HG03439 (cell line): ENCODE results near the gene TSSC4.

Source experiments
- ATAC-seq: cut with Tn5 transposase; IDR thresholded peaks from one replicate; pipeline ENCODE4 v1.9.1; 2021; ENCODE audit warnings: mild to moderate bottlenecking, moderate library complexity; ENCODE audit not compliant: unreplicated experiment

The TSSC4 gene

DNA sequence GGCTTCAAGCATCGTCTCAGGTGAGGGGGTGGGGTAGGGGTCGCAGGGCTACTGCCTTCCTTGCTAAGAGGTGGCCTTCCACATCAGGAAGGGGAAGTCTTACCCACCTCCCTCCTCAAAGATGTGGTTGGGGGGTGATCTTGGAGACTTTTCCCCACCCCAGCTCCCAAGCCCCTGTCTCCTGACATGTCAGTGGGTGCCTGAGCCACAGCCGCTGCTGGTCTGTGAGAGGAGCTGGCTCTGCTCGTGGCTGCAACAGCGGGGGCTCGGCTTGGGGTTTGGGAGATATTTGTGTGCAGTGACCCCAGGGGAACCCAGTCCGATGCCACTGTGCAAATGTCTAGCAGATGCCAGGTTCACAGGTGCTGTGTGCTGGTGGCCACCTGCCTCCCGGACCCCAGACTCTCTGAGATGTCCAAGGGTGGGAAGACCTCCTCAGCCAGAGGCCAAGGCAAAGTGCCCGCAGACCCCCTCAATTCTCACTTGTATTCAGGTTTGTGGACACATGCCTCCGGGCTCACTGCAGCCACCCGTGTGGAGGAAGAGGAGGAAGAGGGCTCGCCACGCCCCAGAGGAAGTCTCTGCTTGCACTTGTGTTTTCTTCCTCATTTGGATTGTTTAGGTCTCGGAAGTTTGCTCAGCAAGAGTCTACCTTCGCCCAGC, 46.2 kb downstream of the TSSC4 start:
- no peak for ATAC-seq

DNA sequence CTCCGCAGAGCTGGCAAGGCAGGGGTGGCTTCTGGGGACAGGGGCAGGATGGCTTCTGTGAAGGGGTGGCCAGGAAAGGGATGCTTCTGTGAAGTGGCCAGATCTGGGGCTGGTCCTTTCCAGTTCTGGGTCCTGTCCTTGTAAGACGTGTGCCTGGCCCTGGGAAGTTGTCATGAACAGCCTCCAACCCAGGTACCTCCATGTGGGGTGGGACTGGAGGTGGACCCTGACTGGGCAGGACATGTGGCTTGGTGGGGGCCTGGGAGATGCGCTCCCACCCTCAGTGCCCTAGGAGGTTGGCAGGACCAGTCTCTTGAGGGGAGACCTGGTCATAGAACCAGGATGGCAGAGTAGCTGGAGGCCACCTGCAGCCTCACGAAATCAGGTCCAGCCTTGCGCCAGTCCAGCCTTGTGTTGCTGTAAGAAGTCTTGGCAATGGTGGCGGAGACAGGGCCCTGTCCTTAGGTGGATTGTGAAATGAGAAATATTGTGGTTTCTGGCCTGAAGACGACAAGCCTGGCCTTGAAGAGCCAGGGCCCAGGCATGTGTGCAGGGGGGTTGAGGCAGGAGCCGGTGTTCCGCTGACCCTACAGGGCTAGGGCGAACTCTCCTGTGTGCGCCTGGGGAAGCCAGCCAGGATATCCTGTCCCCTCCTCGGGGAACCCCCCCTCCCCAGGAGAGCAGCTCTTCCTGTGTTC, 46.9 kb downstream of the TSSC4 start:
- ATAC-seq: no peak

DNA sequence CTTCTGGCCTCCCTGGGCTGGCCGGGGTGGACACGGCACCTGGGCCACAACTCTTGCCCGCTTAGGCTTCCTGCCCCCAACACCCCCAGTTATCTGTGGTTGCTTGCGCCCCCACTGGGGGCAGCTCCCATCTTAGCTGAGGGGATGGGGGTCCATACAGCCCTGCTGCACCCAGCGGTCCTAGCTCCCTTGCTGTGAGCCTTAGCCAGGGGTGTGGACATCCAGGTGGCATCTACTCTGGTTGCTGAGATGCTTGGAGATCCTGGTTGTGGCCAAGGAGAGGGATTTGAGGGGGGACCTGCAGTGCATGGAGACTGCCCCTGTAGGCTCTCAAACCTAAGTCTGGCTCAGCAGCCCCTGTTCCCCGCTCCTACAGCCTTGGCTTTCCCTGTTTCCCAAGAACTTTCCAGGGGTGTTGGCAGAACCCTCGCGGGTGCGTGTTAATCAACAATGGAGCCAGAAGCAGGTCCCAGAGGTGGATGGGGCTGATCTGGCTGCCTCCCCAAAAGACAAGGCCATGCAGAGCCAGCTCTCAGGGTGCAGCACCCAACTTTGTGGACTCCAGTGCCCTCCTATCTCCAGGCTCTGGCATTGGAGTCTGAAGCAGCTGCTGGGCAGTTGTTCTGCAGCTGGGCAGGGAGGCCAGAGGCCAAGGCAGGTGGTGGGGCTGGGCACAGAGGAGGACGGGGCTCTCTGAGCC, 47.6 kb downstream of the TSSC4 start:
- ATAC-seq: no peak

DNA sequence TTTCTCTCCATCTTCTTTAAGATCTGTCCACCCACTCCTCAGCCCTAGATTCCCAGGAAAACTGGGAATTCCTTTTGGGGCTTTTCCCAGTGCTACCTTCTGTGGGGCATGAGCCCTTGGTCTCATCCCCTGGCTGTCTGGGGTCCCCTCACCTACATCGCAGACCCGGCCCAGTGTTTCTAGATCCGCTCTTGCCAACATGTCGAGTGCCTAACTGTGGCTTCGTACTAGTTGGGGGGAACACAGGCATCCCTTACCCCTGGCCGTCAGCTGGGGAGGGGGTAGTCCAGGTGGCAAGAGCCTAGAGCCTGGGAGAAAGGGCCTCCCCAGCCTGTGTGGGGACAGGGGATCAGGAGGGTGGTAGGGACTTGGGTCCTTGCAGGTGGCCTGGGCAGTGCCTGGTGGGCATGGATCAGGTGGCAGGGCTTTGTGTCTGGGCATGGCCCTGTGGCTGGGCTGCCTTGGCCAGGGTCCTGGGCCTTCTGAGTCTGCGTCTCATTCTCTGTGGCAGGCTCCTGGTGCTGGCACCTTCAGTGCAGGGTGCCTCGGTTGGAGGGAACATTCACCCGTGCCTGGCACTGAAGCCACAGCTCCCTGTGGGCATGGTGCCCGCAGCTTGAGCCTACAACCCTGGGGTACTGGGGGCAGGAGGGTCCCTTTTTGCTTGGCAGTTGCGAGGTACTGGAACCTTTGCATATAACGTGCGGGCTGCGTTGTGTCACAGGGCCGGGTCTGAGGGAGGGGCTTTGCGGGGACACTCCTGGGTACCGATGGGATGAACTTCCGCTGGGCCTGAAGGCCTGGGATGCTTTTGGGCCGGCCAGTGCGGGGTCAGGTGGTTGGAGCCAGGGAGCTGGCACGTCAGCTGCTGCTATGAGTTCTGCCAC, 48.4 kb downstream of the TSSC4 start:
- ATAC-seq: no peak

DNA sequence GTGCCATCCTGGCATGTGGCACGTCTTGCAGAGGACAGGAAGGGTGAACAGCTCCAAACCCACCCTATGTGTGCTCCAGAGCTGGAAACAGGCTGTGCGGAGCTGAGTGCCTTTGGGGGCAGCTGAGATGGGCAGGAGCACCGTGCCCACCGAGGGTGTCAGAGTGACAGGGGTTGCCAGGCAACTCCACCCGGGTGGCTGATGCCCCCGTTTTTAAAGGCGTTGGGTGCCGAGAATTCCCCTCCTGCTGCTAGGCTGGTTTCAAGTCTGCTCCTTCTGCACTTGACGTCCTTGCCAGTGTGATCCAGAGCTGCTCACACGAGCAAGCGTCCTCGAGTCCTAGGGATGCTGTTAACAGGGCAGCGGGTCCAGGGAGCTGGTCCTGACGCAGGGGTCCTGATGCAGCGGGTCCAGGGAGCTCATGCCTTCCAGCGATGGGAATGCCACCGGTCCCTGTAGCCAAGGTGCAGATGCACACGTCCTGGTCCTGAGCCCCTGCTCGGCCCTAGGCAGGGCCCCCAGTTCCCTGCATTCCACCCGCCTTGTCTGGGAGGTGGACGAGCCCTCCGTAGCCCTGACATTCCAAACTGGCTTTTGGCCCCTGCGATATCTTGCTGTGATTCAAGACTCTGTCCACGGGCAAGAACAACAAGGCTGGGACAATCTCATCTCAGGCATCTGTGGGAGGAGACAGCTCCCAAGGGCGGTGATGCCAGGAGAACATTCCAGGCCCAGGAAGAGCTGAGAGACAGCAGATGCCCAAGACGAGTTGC, 49.2 kb downstream of the TSSC4 start:
- no peak for ATAC-seq

DNA sequence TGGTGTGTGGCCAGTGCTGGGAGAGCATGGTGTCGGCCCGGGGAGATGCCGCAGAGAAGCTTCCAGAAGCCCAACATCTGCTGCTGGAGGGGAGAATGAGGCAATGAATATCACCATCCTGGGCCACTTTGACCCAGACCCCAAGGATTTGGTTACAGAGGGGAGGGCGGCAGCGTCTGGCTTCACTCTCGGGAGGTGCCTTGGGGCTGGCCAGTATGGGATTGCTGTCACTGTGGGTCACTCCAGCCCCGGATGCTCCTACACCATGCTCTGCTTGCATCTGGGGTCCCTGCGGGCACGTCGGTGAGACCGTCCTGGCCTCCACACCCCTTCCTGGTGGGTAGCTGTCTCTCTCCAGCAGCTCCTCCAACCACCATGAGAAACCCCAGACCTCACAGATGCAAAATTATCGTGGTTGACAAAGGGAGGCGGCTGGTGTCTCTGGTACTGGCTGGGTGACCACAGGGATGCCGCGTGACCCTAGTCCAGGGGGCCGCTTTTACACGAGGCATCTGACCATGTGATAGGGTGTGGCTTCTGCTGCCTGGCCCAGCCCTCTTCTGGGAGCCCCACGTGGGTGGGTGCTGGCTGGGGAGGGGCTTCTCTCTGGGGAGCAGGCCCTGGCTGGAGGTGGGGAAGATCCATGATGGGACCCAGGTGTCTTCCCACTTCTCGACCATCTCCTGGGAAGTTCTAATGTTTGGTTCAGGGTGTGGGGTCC, 49.9 kb downstream of the TSSC4 start:
- ATAC-seq: no peak

DNA sequence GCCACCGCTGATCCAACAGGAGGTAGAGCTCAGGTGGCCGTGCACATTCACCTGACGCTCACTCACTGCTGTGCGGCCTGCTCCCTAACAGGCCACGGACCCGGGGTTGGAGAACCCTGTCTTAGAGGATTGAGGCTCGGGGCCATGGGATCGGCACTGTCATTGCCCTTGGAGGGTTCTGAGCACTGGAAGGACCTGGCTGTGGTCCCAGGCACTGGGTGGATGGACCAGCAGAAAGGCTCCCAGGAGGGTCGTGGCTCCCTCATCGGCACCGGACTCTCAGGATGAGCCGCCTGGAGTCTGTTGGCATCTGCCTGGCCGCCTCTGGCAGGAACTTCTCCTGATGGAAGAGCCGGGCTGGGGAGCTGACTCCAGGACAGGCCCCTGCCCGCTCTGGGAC, 50.8 kb downstream of the TSSC4 start:
- no peak for ATAC-seq

DNA sequence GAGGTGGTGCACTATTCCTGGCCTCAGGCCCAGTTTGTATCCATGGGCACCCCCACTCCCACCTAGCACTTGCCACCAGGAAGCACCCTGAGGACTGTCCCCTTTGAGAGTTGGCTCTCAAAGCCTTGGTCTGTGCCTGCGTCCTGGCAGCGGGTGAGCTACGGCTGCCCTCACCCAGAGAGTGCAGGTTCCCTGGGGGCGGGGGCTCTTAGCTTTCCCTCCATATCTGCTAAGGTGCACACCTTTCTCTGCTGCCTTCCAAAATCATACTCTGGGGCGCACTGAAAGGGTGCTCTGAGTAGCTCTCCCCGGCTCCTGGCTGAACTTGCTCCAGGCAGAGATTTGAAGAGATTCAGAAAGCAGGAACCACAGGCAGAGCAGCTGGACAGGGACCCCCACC, 51.4 kb downstream of the TSSC4 start:
- ATAC-seq: no peak

DNA sequence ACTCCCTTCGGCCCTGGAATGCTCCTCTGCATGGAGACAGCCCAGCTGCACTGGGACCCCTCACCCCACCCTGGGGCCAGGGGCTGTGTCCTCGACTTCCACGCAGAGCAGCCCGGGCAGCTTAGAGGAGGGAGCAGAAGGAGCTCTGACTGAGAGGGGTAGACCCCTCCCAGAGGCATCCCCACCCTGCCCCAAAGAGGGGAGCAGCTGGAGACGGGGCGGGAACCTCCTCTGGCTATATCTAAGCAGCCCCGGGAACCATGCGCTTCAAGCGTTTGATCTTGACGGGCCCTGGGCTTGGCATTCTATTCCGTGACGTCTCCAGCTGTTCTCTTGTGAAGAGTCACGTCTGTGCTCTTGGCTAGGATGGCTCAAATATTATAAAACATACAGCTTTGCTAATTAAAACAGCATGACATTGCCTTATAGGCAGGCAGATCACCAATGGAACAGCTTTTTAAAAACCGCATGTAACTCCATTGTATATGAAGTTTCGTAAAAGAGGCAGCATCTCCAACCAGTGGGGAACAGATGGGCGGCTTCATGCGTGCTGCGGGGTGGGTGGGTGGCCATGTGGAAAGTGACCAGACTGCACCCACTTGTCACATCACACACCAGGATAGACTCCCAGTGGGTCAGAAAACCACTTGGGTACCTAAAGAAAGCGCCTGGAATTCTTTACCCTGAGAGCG, 51.9 kb downstream of the TSSC4 start:
- no peak for ATAC-seq

DNA sequence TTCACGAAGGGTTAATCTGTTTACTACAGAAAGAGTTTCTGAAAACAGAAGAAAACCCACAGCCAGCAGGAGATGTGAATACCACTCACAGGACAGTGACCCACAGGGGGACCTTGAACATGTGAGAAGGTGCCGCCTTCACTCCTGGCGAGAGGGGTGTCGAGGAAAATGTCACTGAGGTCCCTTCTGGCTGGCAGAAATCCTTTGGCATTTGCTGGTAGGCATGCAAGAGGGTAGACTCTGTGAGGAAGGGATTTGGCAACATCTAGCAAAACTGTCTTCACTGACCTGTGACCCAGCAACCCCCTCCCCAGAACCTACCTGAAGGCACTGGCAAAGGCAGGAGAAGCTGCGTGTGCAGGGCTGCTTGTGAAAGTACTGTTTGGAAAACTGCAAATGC, 52.9 kb downstream of the TSSC4 start:
- ATAC-seq: no peak
